Measurements from ENCODE around the gene HDAC7.

- TF ChIP-seq CTCF (IDR thresholded peaks at IDR 0.05) (no peak), POLR2A (IDR thresholded peaks at IDR 0.05) (no peak)
Measured at GRCh38 chr12:47748507-47748828, 71.2 kb downstream of the HDAC7 start.

Measured in adrenal gland (tissue), 5 donors.